ENCODE measurements around the gene SELENOF. TPM values are rescaled to one million over a fixed set of nuclear protein-coding genes. Genes with fewer than 3 reads are reported as not detected.
"Not testable (repeated sequence)": the region's sequence is repeated elsewhere in the genome, so short reads cannot be mapped to it uniquely, and the experiment has no call there.

Gene SELENOF
- polyA plus RNA-seq, 3 donors = 277 to 335 (median 278) TPM

- no peak for DNase-seq (ENCODE audit: extremely low read depth in 1 of 11, low read depth in 9 of 11, low spot score in 4 of 11)
Measured at GRCh38 chr1:86872086-86872485, 41.8 kb downstream of the SELENOF start.

- DNase-seq (ENCODE audit: extremely low read depth in 1 of 11, low read depth in 9 of 11, low spot score in 4 of 11) = no peak
Measured at GRCh38 chr1:86871001-86871400, 42.9 kb downstream of the SELENOF start.

- DNase-seq (ENCODE audit: extremely low read depth in 1 of 11, low read depth in 9 of 11, low spot score in 4 of 11) = no peak
Measured at GRCh38 chr1:86868477-86868876, 45.4 kb downstream of the SELENOF start.

- not testable (repeated sequence) for DNase-seq (ENCODE audit: extremely low read depth in 1 of 11, low read depth in 9 of 11, low spot score in 4 of 11)
Measured at GRCh38 chr1:86867278-86867677, 46.6 kb downstream of the SELENOF start.

GRCh38 chr1:86866665-86867064, 47.3 kb downstream of the SELENOF start:
- DNase-seq (ENCODE audit: extremely low read depth in 1 of 11, low read depth in 9 of 11, low spot score in 4 of 11) = no peak

GRCh38 chr1:86865973-86866637, 47.8 kb downstream of the SELENOF start:
- DNase-seq (ENCODE audit: extremely low read depth in 1 of 11, low read depth in 9 of 11, low spot score in 4 of 11) = no peak

- no peak for DNase-seq (ENCODE audit: extremely low read depth in 1 of 11, low read depth in 9 of 11, low spot score in 4 of 11)
Measured at GRCh38 chr1:86862920-86863319, 51.0 kb downstream of the SELENOF start.

GRCh38 chr1:86861424-86861823, 52.5 kb downstream of the SELENOF start:
- DNase-seq (ENCODE audit: extremely low read depth in 1 of 11, low read depth in 9 of 11, low spot score in 4 of 11) = no peak

- no peak for DNase-seq (ENCODE audit: extremely low read depth in 1 of 11, low read depth in 9 of 11, low spot score in 4 of 11)
Measured at GRCh38 chr1:86860424-86860823, 53.5 kb downstream of the SELENOF start.

- no peak for DNase-seq (ENCODE audit: extremely low read depth in 1 of 11, low read depth in 9 of 11, low spot score in 4 of 11)
Measured at GRCh38 chr1:86860020-86860419, 53.9 kb downstream of the SELENOF start.

- no peak for DNase-seq (ENCODE audit: extremely low read depth in 1 of 11, low read depth in 9 of 11, low spot score in 4 of 11)
Measured at GRCh38 chr1:86858524-86859261, 55.2 kb downstream of the SELENOF start.

GRCh38 chr1:86856196-86856595, 57.7 kb downstream of the SELENOF start:
- no peak for DNase-seq (ENCODE audit: extremely low read depth in 1 of 11, low read depth in 9 of 11, low spot score in 4 of 11)

- no peak for DNase-seq (ENCODE audit: extremely low read depth in 1 of 11, low read depth in 9 of 11, low spot score in 4 of 11)
Measured at GRCh38 chr1:86854352-86854751, 59.6 kb downstream of the SELENOF start.

- no peak for DNase-seq (ENCODE audit: extremely low read depth in 1 of 11, low read depth in 9 of 11, low spot score in 4 of 11)
Measured at GRCh38 chr1:86852782-86853408, 61.0 kb downstream of the SELENOF start.

GRCh38 chr1:86852289-86852688, 61.6 kb downstream of the SELENOF start:
- DNase-seq (ENCODE audit: extremely low read depth in 1 of 11, low read depth in 9 of 11, low spot score in 4 of 11) = no peak

- no peak for DNase-seq (ENCODE audit: extremely low read depth in 1 of 11, low read depth in 9 of 11, low spot score in 4 of 11)
Measured at GRCh38 chr1:86849756-86850155, 64.2 kb downstream of the SELENOF start.

GRCh38 chr1:86848654-86849053, 65.3 kb downstream of the SELENOF start:
- no peak for DNase-seq (ENCODE audit: extremely low read depth in 1 of 11, low read depth in 9 of 11, low spot score in 4 of 11)

- DNase-seq (ENCODE audit: extremely low read depth in 1 of 11, low read depth in 9 of 11, low spot score in 4 of 11) = no peak
Measured at GRCh38 chr1:86846164-86846647, 67.7 kb downstream of the SELENOF start.

- no peak for DNase-seq (ENCODE audit: extremely low read depth in 1 of 11, low read depth in 9 of 11, low spot score in 4 of 11)
Measured at GRCh38 chr1:86845514-86845913, 68.4 kb downstream of the SELENOF start.

- no peak for DNase-seq (ENCODE audit: extremely low read depth in 1 of 11, low read depth in 9 of 11, low spot score in 4 of 11)
Measured at GRCh38 chr1:86841116-86841515, 72.8 kb downstream of the SELENOF start.
